Camera-type eye (tissue), 1 donor: ENCODE measurements around the gene ABCD2. TPM values are rescaled to one million over a fixed set of nuclear protein-coding genes. Genes with fewer than 3 reads are reported as not detected.

Experiments
- total RNA-seq: library from RNA; depleted of rRNA; stranded (reverse); fragments of >200 nt; gene quantifications from one replicate; pipeline ENCODE4 v1.2.3, GENCODE V29; 2014

Gene ABCD2
- total RNA-seq = 5.6 TPM

DNA sequence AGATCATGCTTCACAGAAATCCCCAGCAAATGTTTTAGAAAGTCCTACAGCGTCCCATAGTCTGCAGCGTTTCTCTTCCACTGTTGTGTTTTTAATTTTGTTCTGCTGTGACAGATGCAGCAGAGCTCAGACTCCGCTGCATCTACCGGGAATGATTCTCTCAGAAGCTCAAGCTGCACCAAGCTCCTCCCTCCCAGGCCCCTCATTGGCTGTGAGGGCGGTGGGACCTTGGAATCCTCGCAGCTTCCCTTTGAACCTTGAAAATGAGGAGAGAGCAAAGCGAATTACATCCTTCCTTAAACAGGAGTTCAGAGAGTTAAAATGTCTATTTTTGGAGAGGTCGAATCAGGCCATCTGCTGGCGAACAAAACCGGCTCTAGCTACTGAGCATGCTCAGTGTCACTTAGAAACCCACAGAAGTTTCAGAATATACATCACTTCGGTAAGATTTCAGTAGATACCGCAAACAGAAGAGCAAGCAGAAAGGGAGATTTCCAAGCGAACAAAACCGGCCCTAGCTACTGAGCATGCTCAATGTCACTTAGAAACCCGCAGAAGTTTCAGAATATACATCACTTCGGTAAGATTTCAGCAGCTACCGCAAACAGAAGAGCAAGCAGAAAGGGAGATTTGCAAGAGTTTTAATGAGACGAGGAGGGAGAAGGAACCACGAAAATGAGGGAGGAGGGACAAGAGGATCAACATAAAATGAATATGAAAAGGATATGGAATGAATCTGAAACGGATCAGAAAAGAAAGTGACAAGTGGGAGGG is at the start of gene ABCD2:
ABCD2 (minus strand) TSS at position 144 of the 774 bp plus-strand sequence. CDS start 188 bp downstream, outside the sequence.

Other genes with a start within 250 kb of the ABCD2 start
- gene KIF21A, start 176.7 kb downstream of the ABCD2 start, total RNA-seq = 118 TPM